Activated CD8-positive, alpha-beta T cell treated with anti-CD3 and anti-CD28 coated beads, Interleukin-2, amount 10 ng/mL, durations not matched to agents 7 days and 5 days (primary cell): ENCODE measurements around the gene LRP1. TPM values are rescaled to one million over a fixed set of nuclear protein-coding genes. Genes with fewer than 3 reads are reported as not detected.

ENCODE experiments used
- ATAC-seq: fragments of 150-1000 bp; cut with Tn5 transposase; one replicate; pipeline ENCODE4 v1.10.0; 2021; ENCODE audit warnings: moderate library complexity
- CTCF ChIA-PET: fragments of 350-600 bp; sonication (Branson Sonifier 250); formaldehyde crosslinking; loops from one replicate; lab custom pipeline; 2021; ENCODE audit warnings: antibody characterized with exemption; lab: Charles Lee
- POLR2A ChIA-PET: fragments of 350-600 bp; sonication (Branson Sonifier 250); formaldehyde crosslinking; loops from one replicate; lab custom pipeline; 2021; ENCODE audit warnings: antibody characterized with exemption; lab: Charles Lee
- DNase-seq: peaks from one replicate; pipeline ENCODE4 v3.0.0-alpha.2; 2020
- H3K27ac Mint-ChIP-seq: one replicate; pipeline ENCODE4 v1.8.0; 2021; ENCODE audit warnings: mild to moderate bottlenecking, mixed read lengths
- H3K27me3 Mint-ChIP-seq: one replicate; pipeline ENCODE4 v1.8.0; 2021; ENCODE audit warnings: low read depth, mixed read lengths
- H3K36me3 Mint-ChIP-seq: one replicate; pipeline ENCODE4 v1.8.0; 2021; ENCODE audit warnings: low read depth, mixed read lengths
- H3K4me1 Mint-ChIP-seq: one replicate; pipeline ENCODE4 v1.8.0; 2021; ENCODE audit warnings: low read depth, mixed read lengths
- H3K4me3 Mint-ChIP-seq: one replicate; pipeline ENCODE4 v1.8.0; 2021; ENCODE audit warnings: mild to moderate bottlenecking, mixed read lengths
- H3K9me3 Mint-ChIP-seq: one replicate; pipeline ENCODE4 v1.8.0; 2022; ENCODE audit warnings: mixed read lengths; ENCODE audit not compliant: insufficient read depth
- total RNA-seq, 2 experiments: library from RNA; stranded (reverse); gene quantifications; one replicate each; pipeline ENCODE4 v1.2.3, GENCODE V29; 2021

The LRP1 gene
- total RNA-seq, 2 experiments from 2014 or later, result 0.39 to 0.40 TPM

GRCh38 chr12:57207731-57208630, 79.7 kb downstream of the LRP1 start:
- Mint-ChIP-seq H3K27ac (no peak overlapping the region), H3K36me3 (no peaks in the 10 kb centered on the region), H3K4me3 (no peak overlapping the region), H3K4me1 (no peaks in the 10 kb centered on the region), H3K9me3 (no peaks in the 10 kb centered on the region), H3K27me3 (no peaks in the 10 kb centered on the region)
- ChIA-PET POLR2A (interaction anchor here (0.9 kb wide), 1 partner anchor 221 kb away, joined by 3 read pairs; no protein-coding TSS in a partner anchor), CTCF (interaction anchor here (0.5 to 2.0 kb wide), 3 partner anchors 31 to 145 kb away, joined by 4 to 5 read pairs (median 4); no protein-coding TSS in a partner anchor)
- ATAC-seq (no peak), DNase-seq (no peak)

- Mint-ChIP-seq H3K36me3 (no peaks in the 10 kb centered on the region), H3K9me3 (no peaks in the 10 kb centered on the region), H3K27ac (no peak overlapping the region), H3K4me1 (peaks cover 6% of the 10 kb centered on the region), H3K4me3 (no peak overlapping the region), H3K27me3 (peaks cover 5% of the 10 kb centered on the region)
- CTCF ChIA-PET, result interaction anchor here (1.3 kb wide), 1 partner anchor 34 kb away, joined by 5 read pairs; no protein-coding TSS in a partner anchor
- POLR2A ChIA-PET, result interaction anchor here (0.6 to 0.9 kb wide), 2 partner anchors 152 to 220 kb away, joined by 3 to 5 read pairs; no protein-coding TSS in a partner anchor
- DNase-seq (no peak), ATAC-seq (no peak)
These were observed 80.5 kb downstream of the LRP1 start for GRCh38 chr12:57208631-57209282.

GRCh38 chr12:57209916-57210315, 81.6 kb downstream of the LRP1 start:
- Mint-ChIP-seq H3K4me3 (no peak overlapping the region), H3K4me1 (peaks cover 17% of the 10 kb centered on the region), H3K27ac (no peak overlapping the region), H3K9me3 (no peaks in the 10 kb centered on the region), H3K27me3 (peaks cover 17% of the 10 kb centered on the region), H3K36me3 (no peaks in the 10 kb centered on the region)
- POLR2A ChIA-PET, result no interaction called here
- ATAC-seq (no peak), DNase-seq (no peak)
- CTCF ChIA-PET, result interaction anchor here (2.1 kb wide), 1 partner anchor 33 kb away, joined by 7 read pairs; no protein-coding TSS in a partner anchor

- Mint-ChIP-seq H3K4me1 (peaks cover 22% of the 10 kb centered on the region), H3K4me3 (no peak overlapping the region), H3K36me3 (no peaks in the 10 kb centered on the region), H3K27ac (no peak overlapping the region), H3K27me3 (peaks cover 22% of the 10 kb centered on the region), H3K9me3 (no peaks in the 10 kb centered on the region)
- no peak for DNase-seq
- ChIA-PET POLR2A (no interaction called here), CTCF (interaction anchor here (2.1 kb wide), 1 partner anchor 32 kb away, joined by 7 read pairs; no protein-coding TSS in a partner anchor)
- ATAC-seq, result no peak
These were observed 82.2 kb downstream of the LRP1 start for GRCh38 chr12:57210461-57210860.

GRCh38 chr12:57210926-57211692, 82.8 kb downstream of the LRP1 start:
- ATAC-seq (no peak), DNase-seq (no peak)
- Mint-ChIP-seq H3K27me3 (peaks cover 29% of the 10 kb centered on the region), H3K4me1 (peaks cover 28% of the 10 kb centered on the region), H3K27ac (no peak overlapping the region), H3K9me3 (no peaks in the 10 kb centered on the region), H3K4me3 (no peak overlapping the region), H3K36me3 (no peaks in the 10 kb centered on the region)
- ChIA-PET POLR2A (interaction anchor here (0.5 kb wide), 1 partner anchor 137 kb away, joined by 3 read pairs; no protein-coding TSS in a partner anchor), CTCF (interaction anchor here (2.1 kb wide), 1 partner anchor 32 kb away, joined by 7 read pairs; no protein-coding TSS in a partner anchor)

- peaks cover 29% of the 10 kb centered on the region for H3K4me1 Mint-ChIP-seq
- no peak for ATAC-seq
- no peak for DNase-seq
- no peaks in the 10 kb centered on the region for H3K9me3 Mint-ChIP-seq
- no peaks in the 10 kb centered on the region for H3K36me3 Mint-ChIP-seq
- ChIA-PET CTCF (interaction anchor here (1.1 to 4.3 kb wide), 7 partner anchors 15 to 241 kb away, joined by 3 to 246 read pairs (median 12); partner anchors contain the start of genes SHMT2 and STAC3), POLR2A (no interaction called here)
- no peak overlapping the region for H3K27ac Mint-ChIP-seq
- H3K4me3 Mint-ChIP-seq, result no peak overlapping the region
- peaks cover 30% of the 10 kb centered on the region for H3K27me3 Mint-ChIP-seq
These were observed 83.8 kb downstream of the LRP1 start for GRCh38 chr12:57211791-57212700.

GRCh38 chr12:57212701-57213057, 84.4 kb downstream of the LRP1 start:
- H3K27ac Mint-ChIP-seq, result no peak overlapping the region
- H3K9me3 Mint-ChIP-seq, result no peaks in the 10 kb centered on the region
- ChIA-PET CTCF (interaction anchor here (0.6 to 4.3 kb wide), 17 partner anchors 14 to 334 kb away, joined by 3 to 246 read pairs (median 9); partner anchors contain the start of genes DCTN2, GLI1, SHMT2 and STAC3), POLR2A (interaction anchor here (0.6 kb wide), 1 partner anchor 216 kb away, joined by 3 read pairs; no protein-coding TSS in a partner anchor)
- H3K4me1 Mint-ChIP-seq, result peaks cover 35% of the 10 kb centered on the region
- no peaks in the 10 kb centered on the region for H3K36me3 Mint-ChIP-seq
- ATAC-seq (no peak), DNase-seq (no peak)
- H3K27me3 Mint-ChIP-seq, result peaks cover 36% of the 10 kb centered on the region
- no peak overlapping the region for H3K4me3 Mint-ChIP-seq

GRCh38 chr12:57213058-57213715, 84.9 kb downstream of the LRP1 start:
- peak; percentile 61 for ATAC-seq
- peak; percentile 88 for DNase-seq
- ChIA-PET POLR2A (interaction anchor here (0.6 to 1.2 kb wide), 3 partner anchors 14 to 216 kb away, joined by 3 to 6 read pairs (median 3); partner anchors contain the start of gene SHMT2), CTCF (interaction anchor here (0.6 to 4.3 kb wide), 26 partner anchors 11 to 334 kb away, joined by 3 to 246 read pairs (median 5); partner anchors contain the start of genes DCTN2, GLI1, LRP1 and SHMT2)
- H3K36me3 Mint-ChIP-seq, result no peaks in the 10 kb centered on the region
- H3K27me3 Mint-ChIP-seq, result peaks cover 41% of the 10 kb centered on the region
- H3K4me1 Mint-ChIP-seq, result peaks cover 35% of the 10 kb centered on the region
- H3K4me3 Mint-ChIP-seq, result no peak overlapping the region
- H3K27ac Mint-ChIP-seq, result peak overlapping the region; percentile 66
- no peaks in the 10 kb centered on the region for H3K9me3 Mint-ChIP-seq

GRCh38 chr12:57213763-57214397, 85.6 kb downstream of the LRP1 start:
- Mint-ChIP-seq H3K4me3 (no peak overlapping the region), H3K36me3 (no peaks in the 10 kb centered on the region), H3K9me3 (no peaks in the 10 kb centered on the region), H3K27me3 (peaks cover 48% of the 10 kb centered on the region), H3K27ac (no peak overlapping the region), H3K4me1 (peaks cover 35% of the 10 kb centered on the region)
- ATAC-seq, result no peak
- ChIA-PET POLR2A (interaction anchor here (1.1 to 1.2 kb wide), 2 partner anchors 14 to 16 kb away, joined by 3 to 6 read pairs; partner anchors contain the start of gene SHMT2), CTCF (interaction anchor here (0.7 to 4.3 kb wide), 29 partner anchors 11 to 333 kb away, joined by 3 to 246 read pairs (median 5); partner anchors contain the start of genes DCTN2, GLI1, LRP1 and SHMT2)
- no peak for DNase-seq
